Activated T-cell treated with anti-CD3 and anti-CD28 coated beads, Interleukin-2, amount 50 U/mL, for 72 hours (primary cell): ENCODE measurements around the gene GMCL2. TPM values are rescaled to one million over a fixed set of nuclear protein-coding genes. Genes with fewer than 3 reads are reported as not detected.

ENCODE experiments used
- ATAC-seq, 2 donors: fragments of 150-1000 bp; cut with Tn5 transposase; replicated peaks in 1 of 2; 2 replicates each; pipeline ENCODE4 v1.10.0; 2021; ENCODE audit warnings: moderate library complexity in 2 of 2, mild to moderate bottlenecking in 1 of 2
- DNase-seq, 2 donors: peaks; one replicate each; pipeline ENCODE4 v3.0.0; 2021 to 2022; ENCODE audit warnings: mixed read lengths in 1 of 2
- H3K27ac Mint-ChIP-seq: one replicate; pipeline ENCODE4 v1.8.0; 2022; ENCODE audit warnings: mild to moderate bottlenecking, moderate library complexity, mixed read lengths
- H3K27me3 Mint-ChIP-seq: one replicate; pipeline ENCODE4 v1.8.0; 2022; ENCODE audit warnings: low read depth, mixed read lengths
- H3K36me3 Mint-ChIP-seq, 2 donors: one replicate each; pipeline ENCODE4 v1.8.0; 2022; ENCODE audit warnings: mixed read lengths in 2 of 2, mild to moderate bottlenecking in 1 of 2; ENCODE audit not compliant: insufficient read depth in 2 of 2
- H3K4me1 Mint-ChIP-seq: one replicate; pipeline ENCODE4 v1.8.0; 2022; ENCODE audit warnings: low read depth, mixed read lengths
- H3K4me3 Mint-ChIP-seq, 2 donors: one replicate each; pipeline ENCODE4 v1.8.0; 2022; ENCODE audit warnings: mild to moderate bottlenecking in 2 of 2, mixed read lengths in 2 of 2, moderate library complexity in 2 of 2
- H3K9me3 Mint-ChIP-seq, 2 donors: one replicate each; pipeline ENCODE4 v1.8.0; 2022; ENCODE audit warnings: mixed read lengths in 2 of 2
- total RNA-seq, 2 donors: library from RNA; stranded (reverse); gene quantifications; one replicate each; pipeline ENCODE4 v1.2.3, GENCODE V29; 2022

The GMCL2 gene
- total RNA-seq, 2 donors from 2014 or later = not detected

DNA sequence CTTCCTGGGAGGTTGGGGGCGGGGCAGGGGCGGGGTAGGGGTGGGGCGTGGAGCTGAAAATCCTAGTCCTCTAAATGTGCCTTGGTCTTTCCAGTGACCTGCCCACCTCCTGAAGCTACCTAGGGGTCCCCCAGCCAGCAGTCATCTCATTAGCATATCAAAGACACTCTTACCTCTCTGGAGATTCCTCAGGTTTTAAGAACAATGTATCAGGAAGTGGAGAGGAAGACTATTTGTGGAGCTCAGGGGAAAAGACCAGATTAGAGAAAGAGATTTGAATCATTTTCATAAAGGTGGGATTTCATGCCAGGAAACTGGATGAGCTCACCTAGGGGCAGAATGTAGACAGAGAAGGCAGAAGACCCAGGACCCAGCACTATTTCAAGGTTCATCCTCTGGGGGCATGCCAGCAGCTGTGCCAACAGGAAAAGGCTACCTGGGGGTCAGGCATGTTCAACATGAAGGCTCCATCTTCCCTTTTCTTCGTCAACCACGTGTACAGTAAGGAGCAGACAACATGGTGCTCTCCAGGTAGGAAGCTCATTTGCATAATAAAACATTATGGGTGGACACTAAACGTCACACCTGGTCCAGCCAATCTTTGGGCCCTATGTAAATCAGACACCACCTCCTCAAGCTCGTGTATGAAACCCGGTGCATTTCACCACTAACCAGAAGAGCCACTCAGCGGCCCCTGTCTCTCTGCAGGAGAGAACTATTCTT, 6.9 kb downstream of the GMCL2 start:
- no peaks in the 10 kb centered on the region for H3K36me3 Mint-ChIP-seq
- ATAC-seq = no peak
- peaks cover 8% of the 10 kb centered on the region for H3K4me1 Mint-ChIP-seq
- H3K27me3 Mint-ChIP-seq = peaks cover 11% of the 10 kb centered on the region
- H3K27ac Mint-ChIP-seq = no peak overlapping the region
- H3K4me3 Mint-ChIP-seq = no peak overlapping the region
- DNase-seq = no peak
- no peaks in the 10 kb centered on the region for H3K9me3 Mint-ChIP-seq

DNA sequence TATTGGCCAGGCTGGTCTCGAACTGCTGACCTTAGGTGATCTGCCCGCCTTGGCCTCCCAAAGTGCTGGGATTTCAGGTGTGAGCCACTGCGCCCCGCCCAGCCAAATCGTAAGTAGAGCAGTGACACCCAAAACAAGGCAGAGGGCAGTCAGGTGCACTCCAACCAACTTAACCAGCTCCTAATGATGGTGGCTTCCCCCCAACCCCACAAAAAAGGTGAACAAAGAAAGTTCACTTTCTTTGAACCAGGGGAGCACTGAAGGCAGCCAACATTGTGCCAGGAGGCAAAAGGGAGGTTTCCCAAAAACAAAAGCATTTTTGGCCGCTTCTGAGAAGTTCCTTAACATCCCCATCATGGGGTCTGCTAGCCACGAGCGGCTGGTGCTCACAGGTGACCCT, 9.6 kb downstream of the GMCL2 start:
- no peaks in the 10 kb centered on the region for H3K36me3 Mint-ChIP-seq
- H3K27ac Mint-ChIP-seq = no peak overlapping the region
- no peak overlapping the region for H3K4me3 Mint-ChIP-seq
- no peak for ATAC-seq
- H3K27me3 Mint-ChIP-seq = peaks cover 11% of the 10 kb centered on the region
- peaks cover 6% of the 10 kb centered on the region for H3K4me1 Mint-ChIP-seq
- H3K9me3 Mint-ChIP-seq = no peaks in the 10 kb centered on the region
- DNase-seq = no peak

DNA sequence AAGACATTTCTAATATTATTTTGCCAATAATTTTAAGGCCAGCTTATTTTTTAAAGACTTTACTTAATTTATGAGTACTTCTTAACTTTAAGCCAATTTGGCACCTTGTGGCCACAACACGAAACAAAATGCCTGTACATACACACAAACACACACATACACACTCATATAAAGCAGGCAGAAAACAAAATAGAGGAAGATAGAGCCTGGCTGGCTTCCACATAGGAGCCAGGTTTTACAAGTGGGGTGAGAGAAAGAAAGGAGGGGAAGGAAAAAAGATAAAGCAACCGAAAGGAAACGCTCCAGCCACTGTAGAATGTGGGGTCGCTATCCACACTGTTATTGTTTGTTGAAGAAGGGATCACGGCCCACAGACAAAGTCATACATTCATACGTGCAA, 10.4 kb downstream of the GMCL2 start:
- Mint-ChIP-seq H3K36me3 (no peaks in the 10 kb centered on the region), H3K4me1 (no peaks in the 10 kb centered on the region), H3K9me3 (no peaks in the 10 kb centered on the region), H3K27ac (no peak overlapping the region), H3K27me3 (peaks cover 11% of the 10 kb centered on the region), H3K4me3 (no peak overlapping the region)
- no peak for ATAC-seq
- DNase-seq = no peak

DNA sequence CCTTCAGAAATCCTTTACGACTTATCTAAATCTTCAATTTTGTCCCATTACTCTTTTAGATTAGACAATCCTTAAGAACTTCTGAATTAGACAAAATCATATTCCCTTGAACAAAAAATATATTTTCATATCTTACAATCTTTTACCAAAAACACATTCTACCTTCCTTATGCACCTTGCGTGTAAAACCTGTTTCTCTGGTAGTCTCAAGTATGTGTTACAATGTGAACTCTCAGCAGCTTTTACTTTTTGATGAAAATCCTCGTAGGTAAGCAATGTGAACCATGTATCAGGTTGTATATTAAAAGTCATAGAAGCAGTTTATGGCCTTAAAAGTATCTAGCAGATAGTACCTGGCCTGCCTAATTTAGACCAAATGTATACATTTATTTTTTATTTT, 12.7 kb downstream of the GMCL2 start:
- H3K36me3 Mint-ChIP-seq = no peaks in the 10 kb centered on the region
- H3K27me3 Mint-ChIP-seq = peaks cover 6% of the 10 kb centered on the region
- H3K4me1 Mint-ChIP-seq = no peaks in the 10 kb centered on the region
- ATAC-seq (no peak), DNase-seq (no peak)
- H3K9me3 Mint-ChIP-seq = no peaks in the 10 kb centered on the region
- no peak overlapping the region for H3K4me3 Mint-ChIP-seq
- no peak overlapping the region for H3K27ac Mint-ChIP-seq

DNA sequence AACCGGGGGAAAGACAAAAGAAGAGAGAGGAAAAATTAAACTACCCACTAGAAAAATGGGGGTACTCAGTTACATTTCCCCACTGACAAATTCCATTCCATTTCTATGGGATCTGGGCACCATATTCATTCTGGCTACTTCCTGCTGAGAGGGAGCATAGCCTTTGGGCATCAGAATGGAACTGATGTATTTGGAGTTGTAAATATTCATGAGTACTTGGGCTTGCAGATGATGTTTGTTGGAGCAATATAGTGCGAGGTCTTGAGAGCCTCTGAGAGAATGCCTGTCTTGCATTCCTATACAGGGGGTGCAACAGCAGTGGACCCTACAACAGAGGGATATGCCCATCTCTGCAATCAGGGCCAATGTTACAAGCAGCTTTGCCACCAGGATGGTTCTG, 16.7 kb downstream of the GMCL2 start:
- ATAC-seq (no peak), DNase-seq (no peak)
- Mint-ChIP-seq H3K36me3 (no peaks in the 10 kb centered on the region), H3K9me3 (no peaks in the 10 kb centered on the region), H3K4me3 (no peak overlapping the region), H3K4me1 (no peaks in the 10 kb centered on the region), H3K27ac (no peak overlapping the region), H3K27me3 (no peaks in the 10 kb centered on the region)

DNA sequence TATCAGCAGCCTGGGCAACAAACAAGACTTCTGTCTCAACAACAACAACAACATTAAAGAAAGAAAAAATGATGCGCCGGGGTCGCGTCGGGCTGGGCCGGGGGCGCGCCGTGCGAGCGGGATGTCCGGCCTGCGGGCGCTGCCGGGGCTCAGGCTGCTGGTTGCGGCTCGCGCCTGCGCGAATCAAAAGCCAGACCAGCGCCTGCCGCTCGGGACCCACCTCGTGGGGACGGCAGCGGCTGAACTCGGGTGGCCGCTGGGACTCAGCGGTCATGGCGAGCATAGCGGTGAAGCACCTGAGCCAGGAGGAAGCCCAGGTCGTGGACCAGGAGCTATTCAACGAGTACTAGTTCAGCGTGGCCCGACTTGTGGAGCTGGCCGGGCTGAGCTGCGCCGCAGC, 21.6 kb downstream of the GMCL2 start:
- peaks cover 13% of the 10 kb centered on the region for H3K4me1 Mint-ChIP-seq
- H3K27ac Mint-ChIP-seq = no peak overlapping the region
- H3K4me3 Mint-ChIP-seq = no peak overlapping the region
- H3K36me3 Mint-ChIP-seq = no peaks in the 10 kb centered on the region
- DNase-seq (no peak), ATAC-seq (no peak)
- no peaks in the 10 kb centered on the region for H3K9me3 Mint-ChIP-seq
- peaks cover 21% of the 10 kb centered on the region for H3K27me3 Mint-ChIP-seq

DNA sequence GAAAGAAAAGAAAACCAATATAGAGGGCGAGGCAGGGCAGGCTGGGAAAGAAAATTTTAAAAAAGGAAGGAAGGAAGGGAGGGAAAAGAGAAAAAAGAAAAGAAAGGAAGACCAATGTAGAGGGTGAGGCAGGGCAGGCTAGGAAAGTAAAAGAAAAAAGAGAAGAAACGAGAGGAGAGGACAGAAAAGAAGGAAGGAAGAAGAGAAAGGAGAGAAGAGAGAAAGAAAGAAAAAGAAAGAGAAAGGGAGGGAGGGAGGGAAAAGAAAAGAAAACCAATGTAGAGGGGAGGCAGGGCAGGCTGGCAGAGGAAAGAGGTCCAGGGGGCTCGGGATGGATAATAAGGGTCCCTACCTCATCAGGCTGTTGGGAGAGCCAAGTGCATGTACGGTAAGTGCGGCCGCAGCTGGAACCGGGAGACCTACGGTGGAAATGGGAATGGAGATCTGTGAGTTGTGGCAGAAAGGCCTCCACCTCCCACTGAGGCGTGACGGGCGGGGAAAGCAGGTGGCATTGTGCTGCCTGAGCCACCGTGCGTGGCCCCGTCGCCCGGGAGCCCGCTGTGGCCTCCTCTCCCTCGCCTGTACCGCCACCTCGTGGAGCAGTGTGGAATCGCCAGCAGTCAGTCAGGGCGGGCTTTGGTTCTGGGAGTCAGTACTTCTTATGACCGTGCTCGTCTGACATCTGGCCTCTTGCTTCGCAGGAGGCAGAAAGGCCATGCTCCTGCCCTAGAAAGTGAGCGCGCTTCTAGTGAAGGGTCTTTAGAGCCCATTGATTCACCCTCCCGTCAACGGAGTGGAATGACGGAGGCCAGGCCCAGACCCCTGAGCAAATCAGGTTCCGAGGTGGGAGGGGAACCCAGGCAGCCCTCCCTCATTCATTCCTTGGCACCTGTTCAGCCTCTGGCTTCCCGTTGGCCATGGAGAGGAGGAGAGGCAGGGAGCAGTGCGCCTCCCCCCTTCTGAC, 23.1 kb downstream of the GMCL2 start:
- Mint-ChIP-seq H3K4me1 (peaks cover 13% of the 10 kb centered on the region), H3K36me3 (no peaks in the 10 kb centered on the region), H3K27ac (no peak overlapping the region), H3K27me3 (peaks cover 21% of the 10 kb centered on the region), H3K9me3 (no peaks in the 10 kb centered on the region), H3K4me3 (peak overlapping the region; percentile 29 to 64)
- DNase-seq (peak; percentile 90 to 95), ATAC-seq (peak; percentile 99)

DNA sequence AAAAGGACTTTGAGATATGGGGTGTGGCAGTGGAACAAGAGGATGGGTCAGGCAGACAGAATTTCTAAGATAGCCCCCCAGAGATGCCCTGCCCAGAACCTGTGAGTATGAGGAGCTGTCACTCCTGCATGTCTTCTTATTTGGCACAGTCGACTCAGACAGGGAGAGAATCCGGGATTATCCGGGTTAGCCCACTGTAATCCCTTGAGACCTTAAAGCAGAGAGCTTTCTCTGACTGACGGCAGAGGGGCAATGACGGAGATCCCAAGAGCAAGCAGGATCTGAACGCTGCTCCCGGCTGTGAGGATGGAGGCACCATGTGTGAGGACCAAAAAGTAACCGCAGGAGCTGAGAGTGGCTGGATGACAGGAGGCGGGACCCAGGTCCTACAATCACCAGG, 24.7 kb downstream of the GMCL2 start:
- H3K9me3 Mint-ChIP-seq = no peaks in the 10 kb centered on the region
- H3K4me1 Mint-ChIP-seq = peaks cover 13% of the 10 kb centered on the region
- H3K27me3 Mint-ChIP-seq = peaks cover 21% of the 10 kb centered on the region
- DNase-seq = no peak
- H3K27ac Mint-ChIP-seq = no peak overlapping the region
- no peak for ATAC-seq
- no peaks in the 10 kb centered on the region for H3K36me3 Mint-ChIP-seq
- H3K4me3 Mint-ChIP-seq = no peak overlapping the region

DNA sequence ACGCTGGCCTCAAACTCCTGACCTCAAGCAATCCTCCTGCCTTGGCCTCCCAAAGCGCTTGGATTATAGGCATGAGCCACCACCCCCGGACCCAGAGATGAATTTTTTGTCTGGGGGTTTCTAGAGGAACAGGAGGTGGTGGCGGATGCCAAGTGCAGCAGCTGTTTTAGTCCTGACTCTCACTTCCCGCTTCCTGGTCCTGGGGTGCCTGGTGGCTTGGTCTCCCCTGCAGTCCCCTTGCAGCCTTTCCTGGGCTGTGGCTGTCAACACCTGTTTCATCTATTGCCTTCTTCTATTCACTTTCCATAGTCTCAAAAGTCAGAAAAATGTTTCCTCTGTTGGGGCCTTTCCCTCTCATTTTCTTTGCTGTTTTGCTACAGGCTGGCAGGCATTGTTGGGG, 27.0 kb downstream of the GMCL2 start:
- Mint-ChIP-seq H3K4me3 (no peak overlapping the region), H3K36me3 (no peaks in the 10 kb centered on the region), H3K27me3 (peaks cover 21% of the 10 kb centered on the region), H3K9me3 (no peaks in the 10 kb centered on the region), H3K27ac (no peak overlapping the region), H3K4me1 (peaks cover 13% of the 10 kb centered on the region)
- DNase-seq (no peak), ATAC-seq (no peak)

DNA sequence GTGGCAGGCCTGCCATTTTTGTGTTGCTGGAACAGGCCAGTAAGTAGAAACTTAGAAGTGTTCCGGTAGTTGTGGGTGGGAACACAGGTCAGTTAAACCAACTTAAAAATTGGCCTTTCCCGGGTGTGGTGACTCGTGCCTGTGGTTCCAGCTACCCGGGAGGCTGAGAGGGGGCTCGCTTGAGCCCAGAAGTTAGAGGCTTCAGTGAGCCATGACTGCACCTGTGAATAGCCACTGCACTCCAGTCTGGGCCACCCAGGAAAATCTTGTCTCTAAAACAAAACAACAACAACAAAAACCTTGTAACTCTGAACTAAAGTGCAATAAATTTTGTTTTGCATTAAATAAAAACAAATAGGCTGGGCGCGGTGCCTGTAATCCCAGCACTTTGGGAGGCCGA, 32.1 kb downstream of the GMCL2 start:
- peaks cover 44% of the 10 kb centered on the region for H3K4me1 Mint-ChIP-seq
- peaks cover 4 to 12% of the 10 kb centered on the region in 2 donors for H3K36me3 Mint-ChIP-seq
- H3K4me3 Mint-ChIP-seq = no peak overlapping the region
- DNase-seq = no peak
- H3K9me3 Mint-ChIP-seq = no peaks in the 10 kb centered on the region
- no peak for ATAC-seq
- H3K27me3 Mint-ChIP-seq = no peaks in the 10 kb centered on the region
- no peak overlapping the region for H3K27ac Mint-ChIP-seq

DNA sequence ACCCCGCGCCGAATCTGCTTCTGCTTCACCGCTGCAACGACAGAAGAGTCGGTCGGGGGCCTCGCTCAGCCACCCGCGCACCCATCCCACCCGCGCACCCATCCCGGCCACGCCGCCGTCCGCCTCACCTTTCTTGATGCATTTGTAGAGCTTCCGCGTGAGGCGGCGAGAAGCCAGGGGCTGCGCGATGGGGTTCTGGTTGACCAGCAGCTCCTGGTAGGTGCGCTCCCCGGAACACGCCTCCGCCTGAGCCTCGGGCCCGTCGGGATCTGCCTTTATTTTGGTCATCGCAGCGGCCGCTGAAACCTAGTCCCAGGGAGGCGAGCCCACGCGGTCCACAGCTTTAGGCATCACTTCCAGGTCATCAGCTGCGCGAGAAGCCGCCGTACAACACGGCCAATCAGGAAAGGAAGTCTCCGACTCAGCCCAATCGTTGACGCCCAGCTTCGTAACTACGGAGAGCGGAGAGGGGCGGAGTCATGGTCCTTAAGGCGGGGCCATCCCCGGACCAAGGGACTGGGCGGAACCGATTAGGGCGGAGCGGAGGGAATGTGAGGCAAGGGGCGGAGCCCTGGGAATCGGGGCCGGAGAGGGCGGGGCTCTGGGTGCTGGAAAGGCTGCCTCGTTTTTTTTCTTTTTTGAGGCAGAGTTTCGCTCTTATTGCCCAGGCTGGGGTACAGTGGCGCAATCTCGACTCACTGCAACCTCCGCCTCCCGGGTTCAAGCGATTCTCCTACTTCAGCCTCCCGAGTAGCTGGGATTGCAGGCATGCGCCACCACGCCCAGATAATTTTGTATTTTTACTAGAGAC, 33.4 kb downstream of the GMCL2 start, which contains the start of gene NHP2:
TSS of gene NHP2 (minus strand) at position 356 of the 811 bp plus-strand sequence. CDS start at position 288, 68 bp downstream.
- Mint-ChIP-seq H3K27ac (peak within 1 kb of the TSS; percentile 96), H3K27me3 (no peaks in the 10 kb centered on the region), H3K4me3 (peak within 1 kb of the TSS; percentile 98 to 99), H3K36me3 (peaks cover 4 to 13% of the 10 kb centered on the region in 2 donors), H3K4me1 (peaks cover 57% of the 10 kb centered on the region), H3K9me3 (no peaks in the 10 kb centered on the region)
- ATAC-seq (peak; percentile 99), DNase-seq (peak; percentile 98 to 99)

DNA sequence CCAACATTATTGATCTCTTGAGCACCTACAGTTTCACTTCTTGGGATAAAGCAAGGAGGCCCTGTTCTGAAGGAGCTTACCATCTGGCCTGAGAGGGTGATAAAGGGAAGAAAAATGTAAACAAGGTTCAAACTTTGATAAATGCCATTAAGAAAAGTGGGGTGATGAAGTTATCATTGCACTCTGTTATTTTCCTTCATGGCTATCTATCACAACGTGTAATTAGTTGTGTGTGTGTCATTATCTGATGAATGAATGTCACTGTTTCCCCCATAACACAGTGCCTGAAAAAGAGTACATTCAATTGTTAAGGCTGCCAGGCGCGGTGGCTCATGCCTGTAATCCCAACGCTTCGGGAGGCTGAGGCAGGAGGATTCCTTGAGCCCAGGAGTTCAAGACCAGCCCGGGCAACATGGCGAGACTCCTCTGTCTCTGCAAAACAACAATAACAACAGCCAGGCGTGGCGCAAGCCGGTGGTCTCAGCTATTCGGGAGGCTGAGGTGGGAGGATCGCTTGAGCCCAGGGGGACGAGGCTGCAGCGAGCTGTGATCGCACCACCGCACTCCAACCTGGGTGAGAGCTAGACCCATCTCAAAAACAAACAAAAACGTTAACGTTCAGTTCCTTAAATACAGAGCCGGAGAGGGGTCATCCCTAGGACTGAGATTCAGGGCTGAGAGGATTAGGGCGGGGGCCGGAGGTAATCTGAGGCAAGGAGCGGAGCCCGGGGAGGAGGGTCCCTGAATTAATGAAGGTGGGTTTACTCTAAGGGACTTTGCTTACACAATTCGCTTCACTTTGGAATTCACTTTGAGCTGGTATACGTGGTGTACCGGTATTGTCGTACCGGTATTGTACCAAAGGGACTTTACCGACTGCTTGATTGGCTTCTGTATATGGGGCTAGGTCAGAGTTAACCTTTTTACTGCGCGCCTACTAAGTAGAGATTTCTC, 34.4 kb downstream of the GMCL2 start:
- ATAC-seq = no peak
- Mint-ChIP-seq H3K27ac (peak overlapping the region; percentile 96), H3K4me1 (peaks cover 67% of the 10 kb centered on the region), H3K27me3 (no peaks in the 10 kb centered on the region), H3K9me3 (no peaks in the 10 kb centered on the region), H3K36me3 (peaks cover 4 to 20% of the 10 kb centered on the region in 2 donors), H3K4me3 (peak overlapping the region; percentile 98 to 99)
- no peak for DNase-seq
